Stimulated activated CD8-positive, alpha-beta memory T cell treated with anti-CD3 and anti-CD28 coated beads, Interleukin-15, amount 100 ng/mL, for 4 hours (primary cell): ENCODE results near the gene PEX6.

Experiments used
- DNase-seq, 2 donors: peaks; one replicate each; pipeline ENCODE4 v3.0.0-alpha.2; 2020; ENCODE audit warnings: low read depth in 2 of 2

Gene PEX6

GRCh38 chr6:42933205-42933604, 45.8 kb downstream of the PEX6 start:
- DNase-seq: no peak

GRCh38 chr6:42932412-42932811, 46.6 kb downstream of the PEX6 start:
- DNase-seq: no peak

GRCh38 chr6:42929821-42930360, 49.1 kb downstream of the PEX6 start:
- peak; percentile 38 to 43 for DNase-seq

- DNase-seq: peak; percentile 78 to 82
Observed at GRCh38 chr6:42928986-42929820, 49.8 kb downstream of the PEX6 start, which contains the start of gene CNPY3. Gene CNPY3, plus strand, starts transcription at chr6:42929480. Its CDS starts 91 bp downstream, at chr6:42929571.

GRCh38 chr6:42925248-42925857, 53.6 kb downstream of the PEX6 start:
- DNase-seq: no peak

- no peak for DNase-seq
Observed at GRCh38 chr6:42923666-42924065, 55.3 kb downstream of the PEX6 start.

- DNase-seq: no peak
Observed at GRCh38 chr6:42921801-42922200, 57.2 kb downstream of the PEX6 start.

- no peak for DNase-seq
Observed at GRCh38 chr6:42916288-42916687, 62.7 kb downstream of the PEX6 start.

GRCh38 chr6:42915732-42916131, 63.2 kb downstream of the PEX6 start, which contains the start of gene PTCRA:
Gene PTCRA, plus strand, starts transcription at chr6:42916053. Its CDS starts 17 bp downstream, at chr6:42916070.
- DNase-seq: no peak

GRCh38 chr6:42914546-42914945, 64.4 kb downstream of the PEX6 start:
- no peak for DNase-seq
